Activated CD4-positive, alpha-beta T cell treated with anti-CD3 and anti-CD28 coated beads for 4 hours (primary cell): ENCODE results near the gene TRMT44.

Experiments used
- DNase-seq, 2 donors: peaks; one replicate each; pipeline ENCODE4 v3.0.0-alpha.2; 2020

Gene TRMT44

GRCh38 chr4:8438743-8439142 is 1.8 kb upstream of the TRMT44 start:
- DNase-seq = no peak

DNA sequence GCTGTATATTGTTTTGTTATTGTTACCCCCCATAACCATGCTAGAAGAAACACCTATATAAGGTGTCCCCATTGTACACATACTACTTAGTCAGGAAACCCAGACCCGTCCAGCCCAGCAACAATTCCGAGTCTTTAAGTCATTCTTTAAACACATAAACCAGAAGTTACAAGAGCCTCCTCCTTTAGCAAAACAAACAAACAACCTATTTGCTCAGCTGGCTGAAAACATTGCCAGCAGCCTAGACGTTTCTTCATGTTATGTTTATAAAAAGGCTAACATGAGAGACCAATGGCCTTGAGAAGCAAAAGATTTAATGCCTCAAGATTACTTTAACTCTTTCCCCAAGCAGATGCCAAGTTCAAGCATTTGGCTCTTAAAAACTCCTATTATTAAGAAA is 1.4 kb upstream of the TRMT44 start:
- DNase-seq = no peak

DNA sequence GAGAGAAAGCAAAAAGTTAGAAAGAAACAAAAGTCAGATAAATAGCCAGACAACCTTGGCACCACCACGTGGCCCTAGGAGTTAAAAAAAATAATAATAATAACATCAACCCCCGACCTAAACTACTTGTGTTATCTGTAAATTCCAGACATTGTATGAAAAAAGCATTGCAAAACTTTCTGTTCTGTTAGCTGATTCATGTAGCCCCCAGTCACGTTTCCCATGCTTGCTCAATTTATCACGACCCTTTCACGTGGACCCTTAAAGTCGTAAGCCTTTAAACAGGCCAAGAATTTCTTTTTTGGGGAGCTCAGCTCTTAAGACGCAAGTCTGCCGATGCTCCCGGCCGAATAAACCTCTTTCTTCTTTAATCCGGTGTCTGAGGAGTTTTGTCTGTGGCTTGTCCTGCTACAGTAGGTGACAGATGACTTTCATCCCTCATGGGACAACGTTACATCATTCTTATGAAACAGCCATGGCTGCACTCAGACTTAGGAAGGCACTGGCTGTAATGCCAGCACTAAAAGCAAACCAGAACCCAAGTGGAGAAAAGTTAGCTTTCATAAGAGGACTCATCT is 574 bp upstream of the TRMT44 start:
- DNase-seq = peak in 1 of 2 donors; percentile 3

- no peak for DNase-seq
Measured at GRCh38 chr4:8441499-8442091, 1.0 kb downstream of the TRMT44 start.

DNA sequence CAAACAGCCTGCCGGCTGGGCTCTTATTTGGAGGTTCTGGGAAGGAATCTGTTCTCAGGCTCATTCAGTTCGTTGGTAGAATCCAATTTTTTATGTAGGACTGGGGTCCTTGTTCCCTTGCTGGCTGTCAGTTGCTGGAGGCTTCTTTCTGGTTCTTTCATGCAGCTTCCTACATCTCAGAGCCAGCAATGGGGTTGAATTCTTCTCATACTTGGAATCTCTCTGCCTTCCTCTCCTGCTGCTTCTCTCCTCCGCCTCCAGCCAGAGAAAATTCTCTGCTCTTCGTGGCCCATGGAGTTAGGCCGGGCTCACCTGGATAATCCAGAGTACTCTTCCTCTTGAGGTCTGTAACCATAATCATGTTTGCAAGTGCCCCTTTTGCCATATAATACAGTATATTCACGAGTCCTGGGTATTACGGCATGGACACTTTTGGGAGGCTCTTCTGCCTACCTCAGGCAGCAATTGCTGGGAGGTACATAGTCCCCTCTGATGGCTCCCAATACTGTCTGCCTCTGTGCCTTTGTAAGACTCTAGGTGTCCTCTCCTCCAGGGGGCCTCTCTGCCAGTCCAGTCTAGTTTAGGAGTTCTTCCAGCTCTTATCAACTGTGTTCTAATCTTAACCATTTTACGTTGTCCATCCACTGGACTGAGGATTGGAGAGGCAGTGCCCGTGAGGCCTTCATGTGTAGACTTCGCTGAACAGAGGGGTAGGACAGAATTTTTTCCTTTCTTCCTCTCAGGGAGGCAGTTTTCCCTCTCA is 2.2 kb downstream of the TRMT44 start:
- no peak for DNase-seq

GRCh38 chr4:8443801-8444200 is 3.2 kb downstream of the TRMT44 start:
- no peak for DNase-seq

GRCh38 chr4:8446122-8446521 is 5.5 kb downstream of the TRMT44 start:
- no peak for DNase-seq

- no peak for DNase-seq
Measured at GRCh38 chr4:8451440-8452182, 11.0 kb downstream of the TRMT44 start.

GRCh38 chr4:8453957-8454356 is 13.4 kb downstream of the TRMT44 start:
- no peak for DNase-seq

GRCh38 chr4:8457646-8458252 is 17.2 kb downstream of the TRMT44 start:
- no peak for DNase-seq

DNA sequence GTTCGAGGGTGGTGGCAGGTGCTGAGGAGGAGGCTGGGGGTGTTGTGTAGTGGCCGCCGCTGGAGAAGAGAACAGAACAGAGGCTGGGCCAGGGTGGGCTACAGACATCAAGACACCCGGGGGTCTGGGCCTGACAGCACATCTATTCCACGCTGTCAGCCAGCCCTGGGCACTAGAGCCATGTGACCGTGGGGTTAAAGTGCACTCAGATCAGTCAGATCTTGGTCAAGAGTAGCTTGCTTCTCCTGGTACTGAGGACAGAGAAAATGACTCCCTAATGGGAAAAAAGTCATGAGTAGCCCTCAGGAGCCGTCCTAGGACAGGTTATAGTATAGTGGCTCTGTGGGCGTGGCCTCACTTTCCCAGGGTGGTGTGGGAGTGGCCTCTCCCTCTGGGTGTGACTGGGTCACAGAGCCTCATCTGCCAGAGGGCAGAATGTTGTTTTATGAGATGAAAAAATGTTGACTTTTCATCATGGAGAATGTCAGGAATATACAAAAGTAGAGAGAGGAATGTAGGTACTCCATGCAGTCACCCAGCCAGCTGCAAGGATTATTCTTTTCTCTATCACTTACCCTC is 19.4 kb downstream of the TRMT44 start:
- no peak for DNase-seq

DNA sequence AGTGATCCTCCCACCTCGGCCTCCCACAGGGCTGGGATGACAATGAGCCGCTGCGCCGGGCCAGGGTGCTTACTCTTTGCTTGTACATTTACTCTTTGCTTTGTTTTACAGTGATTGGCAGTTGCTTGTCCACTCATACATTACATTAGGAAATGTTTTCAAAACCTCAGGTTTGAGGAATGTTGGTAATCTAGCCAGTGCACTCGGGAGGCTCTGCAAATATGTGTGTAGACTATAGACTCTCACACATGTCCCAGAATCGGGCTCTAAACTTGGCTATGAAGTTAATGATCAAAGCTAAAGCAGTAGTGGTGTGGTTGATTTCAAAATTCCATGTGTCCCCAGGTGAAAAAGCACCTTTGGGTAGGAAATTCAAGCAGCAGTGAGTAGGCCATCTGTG is 20.5 kb downstream of the TRMT44 start:
- no peak for DNase-seq

DNA sequence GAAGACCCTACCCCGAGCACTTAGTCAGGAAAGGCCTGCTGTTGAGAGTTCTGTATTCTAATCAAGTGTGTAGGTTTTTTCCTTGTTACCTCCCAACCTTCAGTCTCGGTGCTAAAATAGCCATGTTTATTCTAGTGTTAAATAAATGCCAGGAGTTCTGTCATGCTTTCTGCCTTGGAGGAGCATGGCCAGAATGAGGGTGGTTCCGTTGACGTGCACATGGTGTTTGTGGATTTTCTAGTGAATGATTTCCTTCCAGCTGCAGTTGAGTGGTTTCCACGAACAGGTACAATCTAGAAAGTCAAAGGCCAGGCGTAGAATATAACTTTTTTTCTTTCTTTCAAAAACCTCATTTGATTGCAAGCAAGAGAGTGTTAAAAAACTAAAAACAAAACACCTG is 21.0 kb downstream of the TRMT44 start:
- no peak for DNase-seq

GRCh38 chr4:8463811-8464210 is 23.2 kb downstream of the TRMT44 start:
- no peak for DNase-seq

DNA sequence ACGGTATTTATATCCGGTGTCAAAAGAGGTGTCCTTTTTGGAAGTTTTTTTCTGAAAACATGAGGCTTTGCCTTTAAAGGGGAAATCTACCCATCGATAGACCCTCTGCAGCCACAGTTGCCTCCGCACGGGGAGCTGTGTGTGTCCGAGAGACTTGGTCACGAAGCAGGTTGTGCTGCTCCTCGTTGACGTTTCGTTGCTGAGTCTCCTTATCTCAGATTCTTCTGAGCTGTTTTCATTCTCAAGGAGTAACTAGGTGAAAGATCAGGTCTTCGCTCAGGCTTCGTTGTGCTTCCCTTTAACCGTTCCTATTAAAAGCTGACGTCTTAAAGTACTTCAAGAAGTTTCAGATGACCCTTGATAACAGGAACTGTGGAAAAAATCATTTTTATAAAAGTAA is 23.8 kb downstream of the TRMT44 start:
- no peak for DNase-seq

DNA sequence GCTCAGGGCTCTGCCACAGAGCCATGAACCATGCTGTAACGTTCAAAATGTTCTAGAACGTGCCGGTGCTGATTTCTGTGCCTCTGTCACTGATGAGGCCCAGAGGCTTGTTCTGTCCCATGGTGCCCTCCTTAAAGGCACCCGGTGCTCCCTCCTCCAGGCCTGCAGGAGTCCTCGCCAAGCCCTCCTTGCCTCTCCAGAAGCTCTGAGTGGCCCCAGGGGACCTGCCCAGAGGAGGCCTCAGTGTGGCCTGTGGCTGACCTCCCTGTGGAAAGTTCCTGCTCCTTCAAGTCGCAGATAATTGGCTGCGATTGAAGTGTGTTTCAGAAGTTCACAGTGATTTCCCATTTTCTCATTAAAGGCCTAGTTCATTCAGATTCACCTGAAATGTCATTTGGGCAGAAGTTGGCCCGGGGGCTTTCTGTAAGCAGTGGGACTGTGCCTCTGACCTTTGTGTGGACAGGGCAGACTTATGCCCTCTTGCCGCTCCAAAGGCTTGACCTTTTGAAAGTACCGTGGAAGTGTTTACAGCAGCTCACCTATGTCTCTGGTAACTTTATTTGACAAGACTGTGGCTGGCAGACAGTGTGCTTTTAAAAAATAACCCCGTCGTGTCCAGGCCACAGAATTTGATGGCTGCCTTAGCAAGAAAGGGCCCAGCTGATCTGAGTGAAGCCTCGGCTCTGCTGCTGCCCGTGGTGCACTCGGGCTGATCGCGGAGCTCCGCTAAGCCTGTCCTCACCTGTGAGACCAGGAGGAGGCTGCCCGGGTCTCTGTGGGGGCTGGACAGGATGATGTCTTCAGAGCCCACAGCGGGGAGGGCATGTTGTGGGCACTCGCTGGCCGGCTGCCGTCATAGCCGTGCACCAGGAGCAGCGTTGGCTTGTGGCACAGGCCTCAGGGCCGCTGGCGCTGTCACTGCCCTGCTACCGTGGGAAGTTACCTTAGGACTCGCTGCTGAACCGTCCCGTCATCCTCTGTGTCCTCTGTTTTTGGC is 25.3 kb downstream of the TRMT44 start:
- no peak for DNase-seq

- no peak for DNase-seq
Measured at GRCh38 chr4:8467016-8467415, 26.4 kb downstream of the TRMT44 start.

DNA sequence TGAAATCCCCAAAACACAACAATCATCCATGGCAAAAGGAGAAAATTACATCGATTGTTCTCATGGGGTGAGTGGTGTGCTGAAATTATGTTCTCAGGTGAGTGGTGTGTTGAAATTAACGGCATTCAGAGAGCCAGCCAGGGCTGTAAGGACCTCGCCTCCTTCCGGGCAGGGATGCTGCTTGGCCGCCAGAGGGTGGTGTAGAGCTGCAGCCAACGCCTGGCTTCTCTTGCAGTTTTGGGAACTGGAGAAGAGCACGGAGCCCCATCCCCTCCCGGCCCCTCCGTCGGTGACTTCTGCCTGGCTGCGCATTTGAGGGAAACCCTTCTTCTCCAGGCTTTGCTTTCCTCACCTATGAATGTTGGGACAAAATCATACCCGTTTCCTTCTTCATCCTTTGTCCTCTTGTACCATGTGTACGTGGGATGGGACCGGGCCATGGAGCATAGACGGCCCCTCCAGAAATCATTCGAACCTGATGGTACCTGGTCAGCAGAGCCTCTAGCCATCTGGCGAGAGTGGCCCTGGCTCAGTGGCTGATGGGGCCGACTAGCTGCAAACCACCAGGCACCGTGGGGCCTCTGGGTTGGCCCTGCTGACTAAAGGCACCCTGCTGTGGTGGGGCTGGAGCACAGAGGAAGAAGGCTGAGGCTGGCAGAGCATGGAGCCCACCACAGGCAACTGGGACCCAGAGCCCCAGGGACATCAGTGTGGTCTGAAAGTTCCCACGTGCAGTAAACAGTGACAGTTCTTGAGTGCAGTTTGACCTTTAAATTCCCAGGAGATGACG is 28.4 kb downstream of the TRMT44 start:
- peak; percentile 31 to 44 for DNase-seq

DNA sequence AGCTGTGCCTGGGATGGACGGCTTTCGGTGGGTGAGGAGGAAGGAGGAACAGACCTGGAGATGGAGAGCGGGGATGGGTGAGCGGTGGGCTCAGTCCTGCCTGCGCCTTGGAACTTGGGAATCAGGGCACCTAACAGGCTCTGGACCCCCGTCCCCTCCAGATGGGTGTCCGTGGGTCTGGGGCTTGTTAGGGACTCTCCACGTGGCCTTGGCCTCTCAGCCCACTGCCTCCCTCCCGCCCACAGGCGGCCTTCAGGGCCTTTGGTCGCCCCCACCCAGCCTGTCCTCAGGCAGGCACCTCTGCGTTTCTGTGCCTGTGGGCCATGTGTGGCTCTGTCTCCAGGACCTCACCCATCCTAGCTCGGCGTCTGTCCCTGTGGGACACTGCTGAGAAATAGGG is 29.0 kb downstream of the TRMT44 start:
- no peak for DNase-seq

- DNase-seq = no peak
Measured at GRCh38 chr4:8470451-8471024, 30.0 kb downstream of the TRMT44 start.
